Gastroesophageal sphincter (tissue), 4 donors: ENCODE results near the gene TJP3. TPM values are rescaled to one million over a fixed set of nuclear protein-coding genes. Genes with fewer than 3 reads are reported as not detected.

Source experiments
- ATAC-seq: fragments of 150-250 bp; one replicate; pipeline ENCODE4 v1.9.1; 2016; ENCODE audit warnings: mild to moderate bottlenecking, moderate library complexity
- H3K27ac ChIP-seq, 4 donors: fragments of 200-600 bp; sonication (generic) in 3 of 4; 1 replicate in 3 of 4; 2 replicates in 1 of 4; pipeline ENCODE4 v1.5.1; 2016 to 2019
- H3K27me3 ChIP-seq: fragments of 200-600 bp; sonication (generic); one replicate; pipeline ENCODE4 v1.5.1; 2019
- H3K36me3 ChIP-seq, 2 donors: fragments of 200-600 bp; sonication (generic); one replicate each; pipeline ENCODE4 v1.5.1; 2019; ENCODE audit warnings: control low read depth in 1 of 2
- H3K4me1 ChIP-seq, 3 donors: fragments of 200-600 bp; sonication (generic); 1 replicate in 2 of 3; 2 replicates in 1 of 3; pipeline ENCODE4 v1.5.1; 2016 to 2019; ENCODE audit warnings: control low read depth in 2 of 3
- H3K4me3 ChIP-seq, 2 donors: fragments of 200-600 bp; sonication (generic); one replicate each; pipeline ENCODE4 v1.5.1; 2019; ENCODE audit warnings: mild to moderate bottlenecking in 1 of 2, moderate library complexity in 1 of 2
- H3K9me3 ChIP-seq, 3 donors: fragments of 200-600 bp; sonication (generic); one replicate each; pipeline ENCODE4 v1.5.1; 2017 to 2019; ENCODE audit warnings: control low read depth in 2 of 3
- CTCF ChIP-seq, 4 experiments: fragments of 200-600 bp in 2 of 4; fragments of 450-650 bp in 2 of 4; sonication (generic) in 1 of 4; IDR thresholded peaks; one replicate each; pipeline ENCODE4 v1.5.1; 2017 to 2019; ENCODE audit warnings: antibody characterized with exemption in 4 of 4, mild to moderate bottlenecking in 2 of 4, moderate library complexity in 2 of 4
- EP300 ChIP-seq: sonication (generic); formaldehyde crosslinking; IDR thresholded peaks from one replicate; pipeline ENCODE4 v1.6.1; 2017; ENCODE audit warnings: antibody characterized with exemption, mild to moderate bottlenecking
- POLR2A ChIP-seq, 2 donors: fragments of 450-650 bp; IDR thresholded peaks; one replicate each; pipeline ENCODE4 v1.6.1; 2017; ENCODE audit warnings: antibody characterized with exemption in 2 of 2, mild to moderate bottlenecking in 2 of 2, moderate library complexity in 1 of 2
- POLR2AphosphoS5 ChIP-seq: sonication (generic); formaldehyde crosslinking; IDR thresholded peaks from one replicate; pipeline ENCODE4 v1.6.1; 2017; ENCODE audit warnings: antibody characterized with exemption
- WGBS, 2 donors: methylation state at CpG; one replicate each; pipeline ENCODE4 v1.1.5; 2018; ENCODE audit warnings: low coverage in 1 of 2; 5-methylcytosine and 5-hydroxymethylcytosine counted together
- total RNA-seq, 4 donors: library from RNA; depleted of rRNA; stranded (reverse); fragments of >200 nt; gene quantifications; one replicate each; pipeline ENCODE4 v1.1.0, GENCODE V29; 2016

The TJP3 gene
- total RNA-seq, 4 donors from 2014 or later, result 0.78 to 3.6 TPM; not detected in 2

- TF ChIP-seq POLR2AphosphoS5 (no peak), POLR2A (IDR thresholded peaks at IDR 0.05) (no peak), EP300 (no peak)
Measured at GRCh38 chr19:3725640-3726310, 17.6 kb downstream of the TJP3 start.

GRCh38 chr19:3730457-3730958 lies 22.3 kb downstream of the TJP3 start:
- 93% methylated on average over 4 of the region's 32 CpGs; no CpG with 5 or more reads in 1 of the 2 donors for WGBS, 2 donors
- no peak for TF ChIP-seq EP300
- no peak for TF ChIP-seq POLR2AphosphoS5
- TF ChIP-seq CTCF (IDR thresholded peaks at IDR 0.05), result no peak
- no peak for TF ChIP-seq POLR2A (IDR thresholded peaks at IDR 0.05)
- no peaks in the 10 kb centered on the region for H3K36me3 ChIP-seq
- peaks cover 0 to 5% (median 0%) of the 10 kb centered on the region in 3 donors for H3K9me3 ChIP-seq
- no peak overlapping the region for H3K27ac ChIP-seq
- H3K27me3 ChIP-seq, result peaks cover 17% of the 10 kb centered on the region
- no peak for ATAC-seq
- no peaks in the 10 kb centered on the region for H3K4me1 ChIP-seq
- H3K4me3 ChIP-seq, result no peak overlapping the region

More at GRCh38 chr19:3725640-3726310, 17.6 kb downstream of the TJP3 start:
- no peak for ATAC-seq
- Histone ChIP-seq H3K4me1 (peaks cover 0 to 19% (median 9%) of the 10 kb centered on the region in 3 donors), H3K27ac (no peak overlapping the region), H3K4me3 (no peak overlapping the region), H3K36me3 (no peaks in the 10 kb centered on the region), H3K9me3 (peaks cover 0 to 5% (median 0%) of the 10 kb centered on the region in 3 donors), H3K27me3 (peaks cover 49% of the 10 kb centered on the region)
- 73% methylated on average over 2 of the region's 14 CpGs; no CpG with 5 or more reads in 1 of the 2 donors for WGBS, 2 donors

- Histone ChIP-seq H3K9me3 (peaks cover 0 to 5% (median 0%) of the 10 kb centered on the region in 3 donors), H3K4me3 (no peak overlapping the region), H3K27ac (no peak overlapping the region), H3K36me3 (no peaks in the 10 kb centered on the region), H3K4me1 (no peaks in the 10 kb centered on the region), H3K27me3 (peaks cover 21% of the 10 kb centered on the region)
- TF ChIP-seq EP300, result no peak
- no peak for TF ChIP-seq POLR2AphosphoS5
- TF ChIP-seq POLR2A (IDR thresholded peaks at IDR 0.05), result no peak
- TF ChIP-seq CTCF (IDR thresholded peaks at IDR 0.05), result no peak
- WGBS, 2 donors, result no CpG with 5 or more reads among the region's 1 CpG
- ATAC-seq, result no peak
Measured at GRCh38 chr19:3732108-3732507, 23.9 kb downstream of the TJP3 start.

- TF ChIP-seq POLR2AphosphoS5, result no peak
- ATAC-seq, result no peak
- Histone ChIP-seq H3K4me3 (no peak overlapping the region), H3K27me3 (peaks cover 29% of the 10 kb centered on the region), H3K9me3 (peaks cover 0 to 5% (median 0%) of the 10 kb centered on the region in 3 donors), H3K4me1 (no peaks in the 10 kb centered on the region), H3K27ac (no peak overlapping the region), H3K36me3 (no peaks in the 10 kb centered on the region)
- 60 to 69% methylated on average over 1 to 14 of the region's 20 CpGs for WGBS, 2 donors
Measured at GRCh38 chr19:3733549-3734309, 25.5 kb downstream of the TJP3 start.

GRCh38 chr19:3734310-3734600 lies 26.1 kb downstream of the TJP3 start:
- Histone ChIP-seq H3K36me3 (no peaks in the 10 kb centered on the region), H3K9me3 (peaks cover 0 to 1% (median 0%) of the 10 kb centered on the region in 3 donors), H3K27ac (no peak overlapping the region), H3K4me1 (no peaks in the 10 kb centered on the region), H3K27me3 (peaks cover 32% of the 10 kb centered on the region), H3K4me3 (no peak overlapping the region)
- no peak for TF ChIP-seq CTCF (IDR thresholded peaks at IDR 0.05)
- no peak for TF ChIP-seq POLR2AphosphoS5
- 81 to 84% methylated on average over 5 to 11 of the region's 14 CpGs for WGBS, 2 donors
- no peak for ATAC-seq
